ENCODE results near the gene NPPB.

GRCh38 chr1:11833900-11834299, 24.8 kb downstream of the NPPB start:
- TF ChIP-seq, protein P1, sequence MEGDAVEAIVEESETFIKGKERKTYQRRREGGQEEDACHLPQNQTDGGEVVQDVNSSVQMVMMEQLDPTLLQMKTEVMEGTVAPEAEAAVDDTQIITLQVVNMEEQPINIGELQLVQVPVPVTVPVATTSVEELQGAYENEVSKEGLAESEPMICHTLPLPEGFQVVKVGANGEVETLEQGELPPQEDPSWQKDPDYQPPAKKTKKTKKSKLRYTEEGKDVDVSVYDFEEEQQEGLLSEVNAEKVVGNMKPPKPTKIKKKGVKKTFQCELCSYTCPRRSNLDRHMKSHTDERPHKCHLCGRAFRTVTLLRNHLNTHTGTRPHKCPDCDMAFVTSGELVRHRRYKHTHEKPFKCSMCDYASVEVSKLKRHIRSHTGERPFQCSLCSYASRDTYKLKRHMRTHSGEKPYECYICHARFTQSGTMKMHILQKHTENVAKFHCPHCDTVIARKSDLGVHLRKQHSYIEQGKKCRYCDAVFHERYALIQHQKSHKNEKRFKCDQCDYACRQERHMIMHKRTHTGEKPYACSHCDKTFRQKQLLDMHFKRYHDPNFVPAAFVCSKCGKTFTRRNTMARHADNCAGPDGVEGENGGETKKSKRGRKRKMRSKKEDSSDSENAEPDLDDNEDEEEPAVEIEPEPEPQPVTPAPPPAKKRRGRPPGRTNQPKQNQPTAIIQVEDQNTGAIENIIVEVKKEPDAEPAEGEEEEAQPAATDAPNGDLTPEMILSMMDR (IDR thresholded peaks at IDR 0.05; ENCODE audit: poor library complexity, severe bottlenecking): no peak
- TF ChIP-seq EP300 (conservative IDR thresholded peaks at IDR 0.05; ENCODE audit: poor library complexity, severe bottlenecking) (no peak), RAD21 (conservative IDR thresholded peaks at IDR 0.05) (no peak), EZH2 (IDR thresholded peaks at IDR 0.05; ENCODE audit: borderline replicate concordance, insufficient read depth, low read length, poor library complexity, severe bottlenecking) (no peak)

Data from neural cell (in vitro differentiated cells).